Astrocyte (in vitro differentiated cells and primary cell): ENCODE results near the gene SLX1A. TPM values are rescaled to one million over a fixed set of nuclear protein-coding genes. Genes with fewer than 3 reads are reported as not detected.
A peak's percentile ranks its signal among the peaks of the same experiment; 100 is the strongest.

Source experiments
- DNase-seq: peaks from one replicate; pipeline ENCODE4 v3.0.0-alpha.2; 2010; ENCODE audit warnings: low read depth
- FAIRE-seq: peaks from 2 replicates; lab custom pipeline; 2011; peaks lifted over from hg19 to GRCh38; lab: Jason Lieb, UNC
- H2AFZ ChIP-seq: 2 replicates; pipeline ENCODE4 v1.6.0; 2012; ENCODE audit warnings: low read depth, low read length, inconsistent platforms
- H3K27ac ChIP-seq: 2 replicates; pipeline ENCODE4 v1.5.1; 2011; ENCODE audit warnings: low read depth, low read length, inconsistent platforms
- H3K27me3 ChIP-seq: 2 replicates; pipeline ENCODE4 v1.6.0; 2011; ENCODE audit warnings: low read length, inconsistent platforms; ENCODE audit not compliant: insufficient read depth
- H3K36me3 ChIP-seq: 2 replicates; pipeline ENCODE4 v1.5.1; 2011; ENCODE audit warnings: low read length, inconsistent platforms; ENCODE audit not compliant: insufficient read depth
- H3K4me1 ChIP-seq: 2 replicates; pipeline ENCODE4 v1.5.1; 2011; ENCODE audit warnings: low read length, inconsistent platforms; ENCODE audit not compliant: insufficient read depth
- H3K4me2 ChIP-seq: 2 replicates; pipeline ENCODE4 v1.6.0; 2012; ENCODE audit warnings: low read length, inconsistent platforms
- H3K4me3 ChIP-seq: 2 replicates; pipeline ENCODE4 v1.5.1; 2011; ENCODE audit warnings: low read depth, mild to moderate bottlenecking, low read length, inconsistent platforms; ENCODE audit not compliant: insufficient read depth
- H3K79me2 ChIP-seq: 2 replicates; pipeline ENCODE4 v1.6.0; 2012; ENCODE audit warnings: mild to moderate bottlenecking, low read length, inconsistent platforms; ENCODE audit not compliant: insufficient read depth
- H3K9ac ChIP-seq: 2 replicates; pipeline ENCODE4 v1.6.0; 2012; ENCODE audit warnings: mild to moderate bottlenecking, low read length, inconsistent platforms
- H3K9me3 ChIP-seq: 2 replicates; pipeline ENCODE4 v1.5.1; 2012; ENCODE audit warnings: low read depth, mild to moderate bottlenecking, low read length, inconsistent platforms; ENCODE audit not compliant: insufficient read depth
- H4K20me1 ChIP-seq: 2 replicates; pipeline ENCODE4 v1.6.0; 2012; ENCODE audit warnings: low read length, inconsistent platforms; ENCODE audit not compliant: insufficient read depth
- H3K27ac Mint-ChIP-seq: one replicate; pipeline ENCODE4 v1.8.0; 2021; ENCODE audit warnings: mild to moderate bottlenecking, mixed read lengths; ENCODE audit not compliant: unreplicated experiment
- H3K27me3 Mint-ChIP-seq: one replicate; pipeline ENCODE4 v1.8.0; 2021; ENCODE audit warnings: low read depth, mixed read lengths; ENCODE audit not compliant: unreplicated experiment
- H3K36me3 Mint-ChIP-seq: one replicate; pipeline ENCODE4 v1.8.0; 2021; ENCODE audit warnings: low read depth, mixed read lengths; ENCODE audit not compliant: unreplicated experiment
- H3K4me1 Mint-ChIP-seq: one replicate; pipeline ENCODE4 v1.8.0; 2021; ENCODE audit warnings: low read depth, mixed read lengths; ENCODE audit not compliant: unreplicated experiment
- H3K4me3 Mint-ChIP-seq: one replicate; pipeline ENCODE4 v1.8.0; 2021; ENCODE audit warnings: mild to moderate bottlenecking, moderate library complexity, mixed read lengths; ENCODE audit not compliant: unreplicated experiment
- H3K9me3 Mint-ChIP-seq: one replicate; pipeline ENCODE4 v1.8.0; 2021; ENCODE audit warnings: mild to moderate bottlenecking, mixed read lengths; ENCODE audit not compliant: unreplicated experiment
- CTCF ChIP-seq: IDR thresholded peaks from 2 replicates; pipeline ENCODE4 v1.5.1; 2011; ENCODE audit warnings: low read depth, mild to moderate bottlenecking, inconsistent platforms, low read length, moderate library complexity; ENCODE audit not compliant: insufficient read depth
- EZH2 ChIP-seq: IDR thresholded peaks from 2 replicates; pipeline ENCODE4 v1.6.1; 2012; ENCODE audit warnings: mild to moderate bottlenecking, low read length, inconsistent platforms; ENCODE audit not compliant: insufficient read depth
- total RNA-seq: library from RNA; stranded (reverse); gene quantifications from 2 replicates; pipeline ENCODE4 v1.2.1, GENCODE V29; 2021

Gene SLX1A
- total RNA-seq, 1 donor from 2014 or later: 10.9 TPM

DNA sequence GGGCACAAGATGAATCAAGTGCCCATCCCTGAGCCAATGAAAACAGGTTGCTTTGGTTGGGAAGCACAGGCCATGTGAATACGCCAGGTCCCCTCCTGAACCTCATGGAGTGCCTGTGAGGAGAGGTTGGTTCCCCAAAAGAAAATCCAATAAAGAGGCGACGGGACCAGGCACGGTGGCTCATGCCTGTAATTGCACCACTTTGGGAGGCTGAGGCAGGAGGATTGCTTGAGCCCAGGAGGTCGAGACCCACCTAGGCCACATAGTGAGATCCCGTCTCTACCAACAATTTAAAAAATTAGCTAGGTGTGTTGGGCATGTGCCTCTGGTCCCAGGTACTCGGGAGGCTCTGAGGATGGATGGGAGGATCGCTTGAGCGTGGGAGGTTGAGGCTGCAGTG, 13.7 kb upstream of the SLX1A start:
- no peak overlapping the region for H2AFZ ChIP-seq
- H3K27ac Mint-ChIP-seq: no peak overlapping the region
- no peaks in the 10 kb centered on the region for H3K4me1 Mint-ChIP-seq
- H3K9me3 ChIP-seq: no peaks in the 10 kb centered on the region
- H4K20me1 ChIP-seq: no peaks in the 10 kb centered on the region
- H3K4me3 ChIP-seq: no peak overlapping the region
- H3K9me3 Mint-ChIP-seq: no peaks in the 10 kb centered on the region
- H3K4me3 Mint-ChIP-seq: no peak overlapping the region
- DNase-seq (no peak), FAIRE-seq (no peak)
- H3K4me1 ChIP-seq: peaks cover 10% of the 10 kb centered on the region
- no peak overlapping the region for H3K9ac ChIP-seq
- no peaks in the 10 kb centered on the region for H3K27me3 ChIP-seq
- H3K79me2 ChIP-seq: no peaks in the 10 kb centered on the region
- H3K36me3 Mint-ChIP-seq: no peaks in the 10 kb centered on the region
- H3K27ac ChIP-seq: no peak overlapping the region
- peaks cover 16% of the 10 kb centered on the region for H3K27me3 Mint-ChIP-seq
- H3K4me2 ChIP-seq: no peak overlapping the region
- no peaks in the 10 kb centered on the region for H3K36me3 ChIP-seq
- TF ChIP-seq CTCF (no peak), EZH2 (no peak)

DNA sequence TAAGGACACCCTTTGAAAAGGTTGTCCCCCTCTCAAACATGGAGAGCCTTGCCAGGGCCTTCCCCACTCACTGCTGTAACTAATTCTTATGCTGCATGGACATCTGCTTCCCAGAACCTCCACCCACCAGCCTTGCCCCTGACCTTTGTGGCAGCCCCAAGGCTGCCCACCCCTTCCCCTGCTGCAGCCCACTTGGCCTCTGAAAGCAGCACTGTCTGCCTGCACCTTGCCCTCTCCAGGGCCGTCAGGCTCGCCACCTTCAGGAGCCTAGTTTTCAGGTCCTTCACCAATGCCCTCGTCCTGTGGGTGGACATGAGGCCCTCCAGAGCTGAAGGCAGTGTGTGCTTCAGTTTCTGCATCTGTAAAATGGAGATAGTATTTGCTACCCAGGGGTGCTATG, 12.9 kb upstream of the SLX1A start:
- H3K4me1 Mint-ChIP-seq: no peaks in the 10 kb centered on the region
- no peak overlapping the region for H3K27ac Mint-ChIP-seq
- Histone ChIP-seq H3K4me1 (peaks cover 10% of the 10 kb centered on the region), H3K27me3 (no peaks in the 10 kb centered on the region), H3K36me3 (no peaks in the 10 kb centered on the region), H3K9me3 (no peaks in the 10 kb centered on the region), H3K9ac (no peak overlapping the region), H4K20me1 (peaks cover 3% of the 10 kb centered on the region), H3K27ac (no peak overlapping the region), H3K79me2 (no peaks in the 10 kb centered on the region), H2AFZ (no peak overlapping the region), H3K4me2 (no peak overlapping the region), H3K4me3 (no peak overlapping the region)
- no peak overlapping the region for H3K4me3 Mint-ChIP-seq
- H3K9me3 Mint-ChIP-seq: no peaks in the 10 kb centered on the region
- DNase-seq (no peak), FAIRE-seq (no peak)
- no peak for TF ChIP-seq CTCF
- no peak for TF ChIP-seq EZH2
- peaks cover 16% of the 10 kb centered on the region for H3K27me3 Mint-ChIP-seq
- H3K36me3 Mint-ChIP-seq: no peaks in the 10 kb centered on the region

DNA sequence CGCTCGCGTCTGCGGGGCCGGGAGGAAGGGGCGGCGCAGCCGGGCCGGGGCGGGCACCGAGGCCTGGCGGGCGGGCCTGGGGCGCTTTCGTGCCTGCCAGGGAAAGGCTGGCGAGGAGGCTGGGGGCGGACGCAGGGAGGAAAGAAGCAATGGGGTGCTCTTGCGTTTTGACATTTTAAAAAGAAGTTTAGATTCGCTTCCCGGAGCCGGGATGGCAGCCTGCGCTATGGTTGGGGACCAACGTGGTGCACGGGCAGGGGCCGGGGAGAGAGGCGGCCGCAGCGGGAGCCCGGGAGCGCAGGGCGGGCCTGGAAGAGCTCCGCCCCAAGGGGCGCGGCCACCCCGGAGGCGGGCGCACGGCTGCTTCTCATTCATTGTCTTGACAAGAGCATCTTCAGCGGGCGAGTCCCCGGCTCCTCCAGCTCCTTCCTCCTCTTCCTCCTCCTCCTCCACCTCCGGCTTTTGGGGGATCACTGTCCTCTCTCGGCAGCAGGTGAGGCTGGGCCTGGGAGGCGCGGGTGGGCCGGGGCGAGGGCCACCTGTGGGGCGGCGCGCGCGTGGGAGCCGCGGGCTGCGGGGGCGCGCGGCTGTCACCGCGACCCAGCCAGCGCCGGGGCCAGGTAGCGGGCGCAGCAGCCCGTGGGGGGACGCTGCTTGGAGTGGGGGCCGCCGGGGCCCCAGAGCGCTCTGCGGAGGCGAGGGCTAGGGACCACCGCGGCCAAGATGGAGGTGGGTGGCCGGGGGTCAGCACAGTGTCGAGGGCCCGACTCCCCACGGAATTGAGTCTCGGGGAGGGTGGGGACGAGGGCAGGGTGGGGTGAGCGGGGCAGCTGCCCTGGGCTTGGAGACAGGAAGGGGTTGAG, 10.2 kb upstream of the SLX1A start, which contains the start of gene CORO1A:
Gene CORO1A, plus strand, starts transcription at position 370 of the 863 bp plus-strand sequence. CDS start 1,608 bp downstream, outside the sequence.
- Histone ChIP-seq H3K4me1 (peaks cover 10% of the 10 kb centered on the region), H3K9me3 (no peaks in the 10 kb centered on the region), H3K4me2 (peak within 1 kb of the TSS; percentile 93), H2AFZ (peak within 1 kb of the TSS; percentile 94), H3K27ac (peak within 1 kb of the TSS; percentile 26), H3K9ac (peak within 1 kb of the TSS; percentile 71), H3K4me3 (peak within 1 kb of the TSS; percentile 62), H3K79me2 (no peaks in the 10 kb centered on the region), H3K36me3 (no peaks in the 10 kb centered on the region), H4K20me1 (peaks cover 3% of the 10 kb centered on the region), H3K27me3 (no peaks in the 10 kb centered on the region)
- Mint-ChIP-seq H3K27ac (no peak within 1 kb of the TSS), H3K27me3 (peaks cover 16% of the 10 kb centered on the region), H3K9me3 (no peaks in the 10 kb centered on the region), H3K4me3 (peak within 1 kb of the TSS; percentile 76), H3K4me1 (no peaks in the 10 kb centered on the region), H3K36me3 (peaks cover 4% of the 10 kb centered on the region)
- FAIRE-seq (no peak), DNase-seq (peak; percentile 47)
- no peak for TF ChIP-seq CTCF
- no peak for TF ChIP-seq EZH2
